ENCODE results near the gene DPH7.

DNA sequence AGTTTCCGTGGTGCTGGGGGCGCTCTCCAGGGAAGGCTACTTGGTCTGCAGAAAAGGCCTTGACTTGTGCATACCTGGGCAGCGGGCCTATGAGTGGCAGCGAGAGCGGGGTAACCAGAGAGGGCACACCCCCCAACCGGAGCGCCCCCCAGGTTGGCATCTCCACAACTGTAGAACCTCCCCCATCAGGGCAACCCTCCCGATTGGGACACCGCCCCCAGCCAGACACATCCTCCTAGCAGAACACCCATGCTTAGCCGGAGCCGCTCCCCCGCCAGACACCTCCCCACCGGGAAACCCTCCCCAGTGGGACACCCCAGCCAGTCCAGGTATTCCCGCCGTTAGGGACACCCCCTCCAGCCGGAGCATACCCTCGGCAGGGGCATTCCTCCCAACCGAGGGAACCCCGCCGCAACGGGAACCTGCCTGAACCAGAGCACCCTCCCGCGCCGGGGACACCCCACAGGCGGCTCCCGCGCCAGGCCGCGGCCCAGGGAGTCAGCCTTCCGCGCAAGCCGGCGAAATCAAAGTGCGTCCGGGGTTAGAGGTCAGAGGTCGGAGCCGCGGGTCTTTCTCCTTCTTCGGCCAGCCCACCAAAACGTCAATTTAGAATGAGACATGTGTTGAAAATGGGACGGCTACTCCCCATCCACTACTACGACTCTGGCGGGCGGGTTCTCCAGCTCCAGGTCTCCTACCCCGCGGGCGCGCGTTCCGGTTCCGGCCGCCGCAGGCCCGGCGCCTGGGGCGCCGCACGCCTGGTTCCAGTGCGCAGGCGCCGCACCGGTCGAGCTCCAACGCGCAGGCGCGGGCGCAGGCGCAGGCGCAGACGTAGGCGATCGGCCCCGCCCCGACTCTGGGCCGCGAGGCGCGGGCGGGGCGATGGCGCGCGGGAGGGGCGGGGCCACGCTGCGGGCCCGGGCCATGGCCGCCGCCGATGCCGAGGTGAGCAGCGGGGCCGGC lies 39.7 kb upstream of the DPH7 start, which contains the start of gene EHMT1:
- TF ChIP-seq, protein P1, sequence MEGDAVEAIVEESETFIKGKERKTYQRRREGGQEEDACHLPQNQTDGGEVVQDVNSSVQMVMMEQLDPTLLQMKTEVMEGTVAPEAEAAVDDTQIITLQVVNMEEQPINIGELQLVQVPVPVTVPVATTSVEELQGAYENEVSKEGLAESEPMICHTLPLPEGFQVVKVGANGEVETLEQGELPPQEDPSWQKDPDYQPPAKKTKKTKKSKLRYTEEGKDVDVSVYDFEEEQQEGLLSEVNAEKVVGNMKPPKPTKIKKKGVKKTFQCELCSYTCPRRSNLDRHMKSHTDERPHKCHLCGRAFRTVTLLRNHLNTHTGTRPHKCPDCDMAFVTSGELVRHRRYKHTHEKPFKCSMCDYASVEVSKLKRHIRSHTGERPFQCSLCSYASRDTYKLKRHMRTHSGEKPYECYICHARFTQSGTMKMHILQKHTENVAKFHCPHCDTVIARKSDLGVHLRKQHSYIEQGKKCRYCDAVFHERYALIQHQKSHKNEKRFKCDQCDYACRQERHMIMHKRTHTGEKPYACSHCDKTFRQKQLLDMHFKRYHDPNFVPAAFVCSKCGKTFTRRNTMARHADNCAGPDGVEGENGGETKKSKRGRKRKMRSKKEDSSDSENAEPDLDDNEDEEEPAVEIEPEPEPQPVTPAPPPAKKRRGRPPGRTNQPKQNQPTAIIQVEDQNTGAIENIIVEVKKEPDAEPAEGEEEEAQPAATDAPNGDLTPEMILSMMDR (IDR thresholded peaks at IDR 0.05; ENCODE audit: borderline replicate concordance, extremely low read depth, low read length, poor library complexity, severe bottlenecking) = peak; percentile 3
- no peak for TF ChIP-seq EZH2 (IDR thresholded peaks at IDR 0.05; ENCODE audit: borderline replicate concordance, low read depth, low read length, severe bottlenecking)

Data from DND-41 (cell line).